Right lobe of liver (tissue), 6 donors: ENCODE data around the gene NOL8. TPM values are rescaled to one million over a fixed set of nuclear protein-coding genes. Genes with fewer than 3 reads are reported as not detected.
A peak's percentile ranks its signal among the peaks of the same experiment; 100 is the strongest.

Source experiments
- ATAC-seq, 4 donors: fragments of 200-7000 bp; cut with Tn5 transposase; one replicate each; pipeline ENCODE4 v1.9.1; 2020; ENCODE audit warnings: mild to moderate bottlenecking in 4 of 4, moderate library complexity in 4 of 4
- DNase-seq, 3 donors: peaks; one replicate each; pipeline ENCODE4 v3.0.0-alpha.2; 2020
- H3K27ac ChIP-seq, 3 donors: fragments of 200-600 bp; one replicate each; pipeline ENCODE4 v1.8.0; 2022
- H3K27me3 ChIP-seq, 2 donors: fragments of 200-600 bp; one replicate each; pipeline ENCODE4 v1.8.0; 2022
- H3K36me3 ChIP-seq, 4 donors: fragments of 200-600 bp; sonication (generic) in 1 of 4; one replicate each; pipeline versions ENCODE4 v1.5.1 to v1.8.0; 2017 to 2022; ENCODE audit warnings: control low read depth in 1 of 4
- H3K4me1 ChIP-seq, 4 donors: fragments of 200-600 bp; sonication (generic) in 1 of 4; one replicate each; pipeline versions ENCODE4 v1.5.1 to v1.8.0; 2017 to 2022; ENCODE audit warnings: control low read depth in 1 of 4
- H3K4me3 ChIP-seq, 3 donors: fragments of 200-600 bp; one replicate each; pipeline ENCODE4 v1.8.0; 2022
- H3K9me3 ChIP-seq, 4 donors: fragments of 200-600 bp; sonication (generic) in 1 of 4; one replicate each; pipeline versions ENCODE4 v1.5.1 to v1.8.0; 2017 to 2022; ENCODE audit warnings: control low read depth in 1 of 4
- POLR2A ChIP-seq: fragments of 450-650 bp; IDR thresholded peaks from one replicate; pipeline ENCODE4 v1.6.1; 2017; ENCODE audit warnings: antibody characterized with exemption, mild to moderate bottlenecking
- WGBS: methylation state at CpG from one replicate; pipeline ENCODE4 v1.1.6; 2018; ENCODE audit warnings: low coverage, low lambda C conversion rate; ENCODE audit not compliant: insufficient coverage; ENCODE audit errors: missing lambda C conversion rate; 5-methylcytosine and 5-hydroxymethylcytosine counted together
- intact Hi-C, 2 donors: fragments of 100-400 bp; cut with DNase I; formaldehyde crosslinking; loops; one replicate each; pipeline versions ENCODE4 v1.11.2 to v1.14.1; 2022
- total RNA-seq, 6 experiments: library from RNA; depleted of rRNA in 2 of 6; stranded (reverse); fragments of >200 nt in 2 of 6; fragmentation: NEBNext Ultra II Directional in 3 of 6; extraction: Animal tissue kit (Norgen Biotek cat#: 25700) in 3 of 6; gene quantifications; one replicate each; pipeline versions ENCODE4 v1.1.0 to v1.2.4, GENCODE V29; 2016 to 2023
- TF ChIP-seq, protein P1 (sequence below), 4 donors: fragments of 200-600 bp in 3 of 4; fragments of 450-650 bp in 1 of 4; IDR thresholded peaks; one replicate each; pipeline versions ENCODE4 v1.5.1 to v1.8.0; 2016 to 2022; ENCODE audit warnings: antibody characterized with exemption in 4 of 4, mild to moderate bottlenecking in 2 of 4
- donor health status: DM: no; HTN: yes; CAD: no.
- donor health status: DM: no; HTN: no; CAD: no.
- donor health status: DM: no; HTN: no; CAD: no.
- donor health status: DM: no; HTN: yes; CAD: no.
- donor health status: DM: no; HTN: yes; CAD: no.

The NOL8 gene
- total RNA-seq, 6 experiments from 2014 or later = 8.9 to 25.9 (median 15.9) TPM

DNA sequence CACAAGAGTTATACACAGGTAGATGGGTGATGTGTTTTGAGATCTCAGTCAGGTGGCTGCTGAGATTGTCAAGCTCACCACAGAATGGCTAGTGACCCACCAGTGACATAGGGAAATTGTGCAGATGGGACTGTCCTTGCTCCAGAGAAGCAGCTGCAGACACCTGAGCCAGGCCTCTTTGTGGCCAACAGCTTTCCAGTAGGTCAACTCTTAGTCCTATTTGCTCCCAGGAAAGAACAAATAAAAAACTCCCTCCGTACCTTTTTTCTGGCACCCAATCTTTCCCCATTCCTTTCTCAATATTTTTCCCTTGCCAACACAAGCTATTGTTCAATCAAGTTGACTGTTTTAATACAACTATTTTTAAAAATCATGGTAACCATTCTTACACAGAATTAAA lies 45.8 kb downstream of the NOL8 start:
- Histone ChIP-seq H3K4me1 (no peaks in the 10 kb centered on the region), H3K9me3 (no peaks in the 10 kb centered on the region), H3K36me3 (peaks cover 0 to 91% (median 37%) of the 10 kb centered on the region in 4 donors), H3K27me3 (no peaks in the 10 kb centered on the region), H3K4me3 (no peak overlapping the region), H3K27ac (no peak overlapping the region)
- intact Hi-C loops = no loop called here
- whole genome bisulfite sequencing = 33% methylated on average over 1 of the region's 1 CpG
- no peak for TF ChIP-seq POLR2A
- TF ChIP-seq, protein P1, sequence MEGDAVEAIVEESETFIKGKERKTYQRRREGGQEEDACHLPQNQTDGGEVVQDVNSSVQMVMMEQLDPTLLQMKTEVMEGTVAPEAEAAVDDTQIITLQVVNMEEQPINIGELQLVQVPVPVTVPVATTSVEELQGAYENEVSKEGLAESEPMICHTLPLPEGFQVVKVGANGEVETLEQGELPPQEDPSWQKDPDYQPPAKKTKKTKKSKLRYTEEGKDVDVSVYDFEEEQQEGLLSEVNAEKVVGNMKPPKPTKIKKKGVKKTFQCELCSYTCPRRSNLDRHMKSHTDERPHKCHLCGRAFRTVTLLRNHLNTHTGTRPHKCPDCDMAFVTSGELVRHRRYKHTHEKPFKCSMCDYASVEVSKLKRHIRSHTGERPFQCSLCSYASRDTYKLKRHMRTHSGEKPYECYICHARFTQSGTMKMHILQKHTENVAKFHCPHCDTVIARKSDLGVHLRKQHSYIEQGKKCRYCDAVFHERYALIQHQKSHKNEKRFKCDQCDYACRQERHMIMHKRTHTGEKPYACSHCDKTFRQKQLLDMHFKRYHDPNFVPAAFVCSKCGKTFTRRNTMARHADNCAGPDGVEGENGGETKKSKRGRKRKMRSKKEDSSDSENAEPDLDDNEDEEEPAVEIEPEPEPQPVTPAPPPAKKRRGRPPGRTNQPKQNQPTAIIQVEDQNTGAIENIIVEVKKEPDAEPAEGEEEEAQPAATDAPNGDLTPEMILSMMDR (IDR thresholded peaks at IDR 0.05) = no peak
- DNase-seq (no peak), ATAC-seq (peak; percentile 65 to 86 (median 70))

DNA sequence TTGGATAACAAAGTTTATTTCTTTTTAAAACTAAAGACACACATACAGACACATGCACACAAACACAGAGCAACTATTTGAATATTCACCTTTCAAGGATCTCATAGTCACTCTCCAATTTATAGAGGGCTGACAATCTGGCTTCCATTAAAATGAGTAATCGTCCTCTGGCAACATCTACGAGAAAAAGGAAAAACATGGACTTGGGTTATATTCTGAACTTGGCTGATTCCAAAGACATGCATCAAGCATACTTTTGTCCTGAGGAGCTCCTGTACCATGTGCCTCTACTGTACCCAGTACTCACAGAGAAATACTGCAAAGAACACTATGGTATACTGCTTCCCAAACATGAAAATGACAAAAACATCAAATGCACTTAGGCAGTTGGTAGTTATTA lies 47.0 kb downstream of the NOL8 start:
- H3K36me3 ChIP-seq = peaks cover 0 to 87% (median 43%) of the 10 kb centered on the region in 4 donors
- no peaks in the 10 kb centered on the region for H3K27me3 ChIP-seq
- H3K4me3 ChIP-seq = no peak overlapping the region
- no peak for DNase-seq
- no peaks in the 10 kb centered on the region for H3K9me3 ChIP-seq
- intact Hi-C loops = no loop called here
- no peaks in the 10 kb centered on the region for H3K4me1 ChIP-seq
- H3K27ac ChIP-seq = no peak overlapping the region
- TF ChIP-seq POLR2A = no peak
- TF ChIP-seq, protein P1 (IDR thresholded peaks at IDR 0.05) = no peak
- 100% methylated on average over 2 of the region's 2 CpGs for whole genome bisulfite sequencing
- no peak for ATAC-seq

DNA sequence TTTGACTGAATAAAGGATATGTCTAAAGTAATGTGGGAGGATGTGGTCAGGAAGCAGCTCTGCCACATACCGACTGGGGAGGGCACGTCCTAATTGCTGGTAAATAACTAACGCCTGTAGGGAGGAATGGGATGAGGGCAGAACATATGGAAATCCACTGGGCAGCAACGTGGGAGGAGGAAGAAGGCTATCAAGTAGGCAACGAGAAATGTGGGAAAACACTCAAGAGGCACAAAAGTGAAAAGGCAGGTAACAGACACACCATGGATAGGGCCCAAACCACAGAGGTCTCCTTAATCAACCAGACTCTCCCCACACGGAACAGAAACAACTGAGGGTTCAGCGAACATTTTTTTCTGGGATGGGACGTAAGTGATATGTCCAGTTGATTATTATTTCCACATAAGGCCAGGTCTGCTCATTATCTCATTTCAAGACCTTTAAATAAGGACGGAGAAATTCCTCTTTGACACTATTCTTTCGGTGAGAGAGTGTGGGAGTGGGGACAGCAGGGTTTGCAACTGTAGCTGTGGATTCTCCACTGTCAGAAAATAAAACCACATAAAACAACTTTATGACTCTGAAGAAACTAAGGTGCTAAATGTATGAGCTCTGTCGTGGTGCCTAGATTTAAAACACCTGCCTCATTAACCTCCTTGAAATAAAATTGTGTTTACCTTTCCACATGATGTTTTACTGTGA lies 48.7 kb downstream of the NOL8 start:
- no peaks in the 10 kb centered on the region for H3K9me3 ChIP-seq
- 50% methylated on average over 10 of the region's 11 CpGs for WGBS
- H3K4me1 ChIP-seq = no peaks in the 10 kb centered on the region
- no peak overlapping the region for H3K4me3 ChIP-seq
- intact Hi-C loops = no loop called here
- peaks cover 5 to 86% (median 45%) of the 10 kb centered on the region in 4 donors for H3K36me3 ChIP-seq
- ATAC-seq (no peak), DNase-seq (no peak)
- H3K27ac ChIP-seq = no peak overlapping the region
- TF ChIP-seq POLR2A = no peak
- TF ChIP-seq, protein P1 (IDR thresholded peaks at IDR 0.05) = no peak
- no peaks in the 10 kb centered on the region for H3K27me3 ChIP-seq

DNA sequence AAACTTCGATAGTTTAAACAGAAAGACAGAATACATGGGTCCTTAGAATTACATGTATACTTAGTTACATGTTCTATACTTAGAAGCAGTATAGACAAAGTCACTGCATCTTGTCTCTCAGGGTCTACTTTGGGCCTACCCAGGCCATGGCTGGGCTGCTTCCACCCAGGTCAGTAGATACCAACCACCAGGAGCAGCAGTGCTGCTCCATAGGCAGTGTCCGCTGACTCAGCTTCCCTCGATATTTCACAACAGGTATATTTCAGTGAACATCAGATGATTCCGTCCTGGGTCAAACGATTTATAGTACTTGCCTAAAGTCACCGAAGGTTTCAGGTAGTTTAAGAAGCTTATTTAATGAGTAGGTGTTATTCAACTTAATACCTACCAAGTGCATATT lies 49.6 kb downstream of the NOL8 start:
- WGBS = 88% methylated on average over 6 of the region's 6 CpGs
- Histone ChIP-seq H3K36me3 (peaks cover 12 to 86% (median 51%) of the 10 kb centered on the region in 4 donors), H3K27me3 (no peaks in the 10 kb centered on the region), H3K27ac (no peak overlapping the region), H3K4me1 (no peaks in the 10 kb centered on the region), H3K9me3 (no peaks in the 10 kb centered on the region), H3K4me3 (no peak overlapping the region)
- intact Hi-C loops = no loop called here
- no peak for TF ChIP-seq POLR2A
- TF ChIP-seq, protein P1 (IDR thresholded peaks at IDR 0.05) = no peak
- DNase-seq (no peak), ATAC-seq (no peak)
